HG02970 (cell line): ENCODE data around the gene TXNL4B.

ENCODE experiments used
- ATAC-seq: cut with Tn5 transposase; IDR thresholded peaks from one replicate; pipeline ENCODE4 v1.9.1; 2021; ENCODE audit warnings: mild to moderate bottlenecking, moderate library complexity, moderate number of reproducible peaks; ENCODE audit not compliant: unreplicated experiment, low FRiP score

The TXNL4B gene

GRCh38 chr16:72042157-72042660 is 51.2 kb downstream of the TXNL4B start:
- no peak for ATAC-seq

GRCh38 chr16:72036098-72036497 is 57.3 kb downstream of the TXNL4B start:
- no peak for ATAC-seq
